Retinal pigment epithelial cell (primary cell): ENCODE measurements around the gene RASGRP2.

Source experiments
- DNase-seq: peaks from one replicate; pipeline ENCODE4 v3.0.0-alpha.2; 2010; ENCODE audit warnings: low read depth
- H3K4me3 ChIP-seq: 2 replicates; pipeline ENCODE4 v1.5.1; 2011; ENCODE audit warnings: mild to moderate bottlenecking, low read length, control low read depth, moderate library complexity
- CTCF ChIP-seq: conservative IDR thresholded peaks from 2 replicates; pipeline ENCODE4 v1.5.1; 2011; ENCODE audit warnings: low read depth, low read length, control low read depth, inconsistent platforms

Gene RASGRP2

DNA sequence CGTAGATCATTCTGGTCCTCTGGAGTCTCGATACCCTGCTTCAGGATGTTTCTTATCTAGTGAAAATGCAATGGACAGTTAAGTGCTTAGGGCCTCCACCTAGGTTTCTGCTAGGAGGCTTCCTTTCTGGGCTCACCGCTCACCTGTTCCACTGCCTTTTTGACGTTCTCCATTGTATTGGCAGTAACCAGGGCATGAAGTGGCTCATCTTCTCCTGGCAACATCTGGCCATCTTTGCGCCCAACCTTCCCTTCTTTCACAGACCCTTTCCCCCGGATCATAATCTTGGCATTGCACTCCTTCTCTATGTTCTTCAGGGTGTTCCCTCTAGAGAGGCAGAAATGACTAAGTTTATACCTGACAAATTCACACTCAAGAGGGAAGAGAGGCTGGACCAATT lies 25.3 kb upstream of the RASGRP2 start:
- no peak for TF ChIP-seq CTCF
- H3K4me3 ChIP-seq: no peak overlapping the region
- no peak for DNase-seq

- H3K4me3 ChIP-seq: no peak overlapping the region
- DNase-seq: no peak
- no peak for TF ChIP-seq CTCF
These were observed 24.4 kb upstream of the RASGRP2 start for GRCh38 chr11:64768300-64768694.

- TF ChIP-seq CTCF: peak; percentile 83
- no peak overlapping the region for H3K4me3 ChIP-seq
- no peak for DNase-seq
These were observed 23.7 kb upstream of the RASGRP2 start for GRCh38 chr11:64767344-64768299.

GRCh38 chr11:64766881-64767280 lies 22.9 kb upstream of the RASGRP2 start:
- no peak for DNase-seq
- no peak overlapping the region for H3K4me3 ChIP-seq
- TF ChIP-seq CTCF: no peak

- H3K4me3 ChIP-seq: no peak overlapping the region
- DNase-seq: no peak
- TF ChIP-seq CTCF: no peak
These were observed 22.1 kb upstream of the RASGRP2 start for GRCh38 chr11:64765851-64766665.

DNA sequence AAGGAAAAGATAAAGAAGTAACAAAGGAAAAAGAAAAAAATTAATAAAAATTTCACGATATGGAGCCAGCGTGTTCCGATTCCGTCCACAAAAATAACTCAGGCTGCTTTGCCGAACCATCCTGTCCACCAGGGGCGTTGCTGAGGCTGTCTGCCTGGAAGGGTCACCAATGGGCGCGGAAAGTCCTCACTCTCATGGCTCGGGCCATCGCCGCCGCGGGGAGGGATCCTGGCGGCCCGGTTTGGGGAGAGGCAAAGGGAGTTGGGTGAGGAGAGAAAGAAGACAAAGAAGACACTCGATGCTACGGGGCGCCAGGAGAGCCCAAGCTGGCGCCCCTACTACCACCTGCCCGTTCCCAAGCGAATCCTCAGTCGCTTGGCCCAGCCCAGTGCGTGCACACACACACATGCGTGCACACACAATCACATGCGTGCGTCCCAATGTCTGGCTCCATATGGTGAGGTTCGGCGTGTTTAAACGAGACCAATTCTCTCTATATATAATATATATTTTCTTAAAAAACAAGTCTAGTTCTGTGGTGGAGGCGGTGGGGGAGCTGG lies 21.4 kb upstream of the RASGRP2 start:
- H3K4me3 ChIP-seq: no peak overlapping the region
- peak; percentile 35 for TF ChIP-seq CTCF
- DNase-seq: no peak
